AG10803 (cell line): ENCODE results near the gene FBXL14.

Source experiments
- DNase-seq: peaks from one replicate; pipeline ENCODE4 v3.0.0; 2010; ENCODE audit warnings: low read depth
- H3K4me3 ChIP-seq: 2 replicates; pipeline ENCODE4 v1.5.1; 2011; ENCODE audit warnings: mild to moderate bottlenecking, low read length, control low read depth
- CTCF ChIP-seq: conservative IDR thresholded peaks from 2 replicates; pipeline ENCODE4 v1.5.1; 2011; ENCODE audit warnings: mild to moderate bottlenecking, low read length, control low read depth, inconsistent platforms

FBXL14 gene

GRCh38 chr12:1533205-1533601, 61.2 kb downstream of the FBXL14 start:
- TF ChIP-seq CTCF: peak; percentile 30; the same call in 1 of the 2 replicates
- H3K4me3 ChIP-seq: peak overlapping the region; percentile 75
- peak; percentile 56 for DNase-seq

DNA sequence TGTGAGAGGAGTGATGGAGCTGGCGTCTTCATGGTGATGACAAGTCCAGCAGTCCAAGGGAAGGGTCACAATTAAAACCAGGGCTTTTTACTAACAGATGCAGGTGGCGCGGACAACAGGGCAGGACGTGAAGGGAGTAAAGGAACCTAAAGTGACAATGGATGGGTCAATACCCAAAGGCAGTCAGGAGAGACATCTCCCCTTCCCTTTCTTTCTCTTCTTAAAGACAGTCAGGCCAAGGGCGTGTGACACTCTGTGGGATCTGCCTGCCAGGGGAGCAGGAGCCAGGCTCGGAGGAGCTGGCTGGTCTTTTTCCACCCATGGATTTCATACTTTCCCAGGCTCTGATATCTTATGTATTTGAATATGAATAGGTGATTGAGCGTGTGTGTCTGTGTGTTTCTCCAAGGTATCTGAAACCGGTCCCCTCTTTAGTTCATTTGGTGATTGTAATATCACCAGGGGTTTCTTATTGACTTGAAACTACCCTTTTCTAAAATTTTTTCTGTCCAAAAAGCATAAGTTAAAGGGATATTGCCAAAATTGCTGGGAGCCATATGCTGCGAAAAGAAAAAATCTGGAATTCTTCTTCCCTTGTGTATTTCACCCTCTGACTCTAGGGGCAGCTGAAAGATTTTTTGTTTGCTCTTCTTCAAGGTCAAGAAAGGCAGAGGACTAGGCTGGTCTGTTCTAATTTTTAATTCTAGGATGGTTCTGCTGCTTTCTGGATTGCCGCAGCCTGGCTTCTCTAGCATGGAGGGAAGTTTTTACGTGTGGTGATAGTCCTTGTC, 61.8 kb downstream of the FBXL14 start:
- H3K4me3 ChIP-seq: peak overlapping the region; percentile 75
- DNase-seq: peak; percentile 34
- peak; percentile 40 for TF ChIP-seq CTCF

- H3K4me3 ChIP-seq: peak overlapping the region; percentile 75
- no peak for TF ChIP-seq CTCF
- no peak for DNase-seq
These were observed 62.6 kb downstream of the FBXL14 start for GRCh38 chr12:1531654-1532374.

DNA sequence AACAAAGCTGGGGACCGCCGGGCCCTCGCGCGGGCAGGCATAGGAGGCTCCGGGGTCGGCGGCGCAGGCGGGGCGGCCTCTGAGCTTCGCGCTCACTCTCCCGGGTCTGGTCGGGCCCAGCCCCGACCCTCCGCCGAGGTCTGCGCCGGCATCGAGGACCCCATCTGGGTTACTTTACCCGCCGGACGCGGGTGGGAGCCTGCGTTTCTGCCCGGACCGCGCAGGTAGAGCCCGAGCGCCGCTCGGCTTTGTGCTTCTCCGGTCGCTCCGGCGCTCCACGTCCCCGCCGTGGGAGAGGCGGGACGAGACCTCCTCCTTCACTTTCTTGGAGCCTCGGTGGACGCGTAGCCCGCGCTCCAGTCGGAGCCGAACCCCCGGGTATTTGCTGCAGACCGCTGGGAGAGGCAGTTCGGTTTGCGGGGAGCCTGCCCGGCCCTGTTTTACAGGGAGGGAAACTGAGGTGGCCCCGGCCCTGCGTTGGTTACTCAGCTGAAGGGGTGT, 63.2 kb downstream of the FBXL14 start:
- no peak for DNase-seq
- H3K4me3 ChIP-seq: peak overlapping the region; percentile 75
- TF ChIP-seq CTCF: no peak

DNA sequence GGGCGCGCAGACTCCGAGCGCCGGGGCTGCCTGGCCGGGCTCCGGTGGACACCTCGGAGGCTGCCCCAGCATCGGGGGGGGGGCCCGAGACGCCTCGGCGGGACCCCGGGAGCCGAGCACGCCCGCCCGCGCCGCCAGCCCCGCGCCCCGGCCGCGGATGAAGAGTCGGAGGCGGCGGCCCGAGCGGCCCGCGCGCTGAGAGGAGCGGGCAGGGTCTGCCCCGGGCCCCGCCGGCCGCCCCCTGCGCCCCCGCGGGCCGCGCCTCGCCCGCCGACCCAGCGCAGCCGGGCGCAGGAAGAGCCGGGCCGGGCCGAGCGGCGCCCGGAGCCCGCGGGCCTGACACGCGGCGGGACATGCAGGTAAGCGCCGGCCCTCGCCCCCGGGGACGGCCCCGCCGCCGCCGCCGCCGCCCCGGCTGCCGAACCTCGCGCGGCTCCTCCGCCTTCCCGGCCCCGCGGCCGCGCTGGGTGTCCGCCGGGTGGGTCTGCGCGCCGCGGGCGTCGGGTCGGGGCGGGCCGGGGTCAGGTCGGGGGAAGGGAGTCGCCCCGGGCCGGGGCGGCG, 63.7 kb downstream of the FBXL14 start:
- DNase-seq: no peak
- H3K4me3 ChIP-seq: peak overlapping the region; percentile 75
- no peak for TF ChIP-seq CTCF

GRCh38 chr12:1529862-1530591, 64.4 kb downstream of the FBXL14 start:
- TF ChIP-seq CTCF: no peak
- peak; percentile 42 for DNase-seq
- peak overlapping the region; percentile 75 for H3K4me3 ChIP-seq
